ENCODE results near the gene MXRA8.

The MXRA8 gene

DNA sequence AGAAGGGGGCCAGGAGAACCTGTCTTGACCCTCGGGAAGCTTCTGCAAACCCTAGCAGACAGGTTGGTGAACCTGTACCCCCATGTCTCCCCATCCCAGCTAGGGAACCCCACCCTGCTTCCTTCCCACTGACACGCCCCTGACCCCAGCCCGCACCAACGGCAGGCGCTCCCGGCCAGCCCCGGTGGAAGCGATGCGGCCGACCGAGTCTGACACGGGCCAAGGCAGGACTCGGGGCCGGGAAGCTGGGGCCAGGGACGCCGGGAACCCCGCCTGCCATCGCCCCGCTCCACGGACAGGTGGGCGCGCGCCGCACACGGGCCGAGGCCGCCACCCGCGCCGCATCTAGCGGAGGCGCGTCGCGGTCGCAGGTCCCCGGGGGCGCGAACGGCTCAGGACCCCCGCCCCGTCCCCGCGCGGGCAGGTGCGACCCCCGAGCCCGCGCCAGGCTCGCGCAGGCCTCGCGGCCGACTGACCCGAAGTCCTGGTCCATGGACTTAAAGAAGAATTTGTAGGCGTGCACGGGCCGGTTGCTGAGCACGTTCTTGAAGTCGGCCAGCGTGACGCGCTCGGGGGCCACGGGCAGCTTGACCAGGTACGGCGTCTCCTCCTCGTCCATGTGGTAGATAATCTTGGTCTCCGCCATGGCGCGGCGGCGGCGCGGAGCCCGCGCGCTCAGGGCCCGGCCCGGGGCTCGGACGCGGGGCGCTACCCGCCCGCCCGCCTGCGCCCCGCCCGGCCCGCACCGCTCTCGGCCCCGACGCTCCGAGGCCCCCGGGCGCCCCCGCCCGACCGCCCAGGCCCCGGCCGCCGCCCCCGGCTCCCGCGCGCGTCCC lies 9.7 kb downstream of the MXRA8 start:
- no peak for DNase-seq

DNA sequence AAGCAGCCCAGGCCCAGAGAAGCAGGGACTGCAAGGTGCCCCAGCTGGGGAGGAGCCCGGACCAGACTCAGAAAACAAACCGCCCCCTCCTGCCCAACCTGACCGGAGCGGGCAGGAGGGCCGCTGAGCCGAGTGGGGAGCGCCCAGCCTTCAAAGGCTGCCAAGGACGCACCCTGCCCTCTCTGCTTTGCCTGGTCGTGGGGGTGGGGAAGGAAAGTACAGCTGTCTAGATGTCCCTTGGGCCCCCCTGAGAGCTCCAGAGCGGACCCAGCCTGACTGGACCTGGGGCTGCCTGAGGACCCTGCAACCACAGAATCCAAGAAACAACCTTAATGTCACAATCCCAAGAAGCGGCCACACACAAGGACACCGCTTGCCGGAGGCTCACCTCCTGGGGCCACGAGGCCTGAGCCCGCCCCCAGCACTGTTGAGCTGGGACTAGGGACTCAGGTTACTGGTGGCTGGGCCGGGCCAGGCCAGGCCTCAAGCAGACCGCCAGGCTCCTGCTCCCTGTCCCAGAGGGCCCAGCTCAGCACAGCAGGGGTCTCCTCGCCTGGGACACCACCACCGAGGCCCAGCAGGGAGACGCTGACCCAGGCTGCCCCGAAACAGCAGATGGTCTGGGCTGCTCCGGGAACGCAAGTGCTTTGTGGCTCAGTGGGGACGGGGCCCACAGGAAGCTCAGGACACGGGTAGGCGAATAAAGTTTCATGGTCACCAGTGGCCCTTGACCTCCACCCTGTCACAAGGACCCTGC lies 10.5 kb downstream of the MXRA8 start:
- no peak for DNase-seq

DNA sequence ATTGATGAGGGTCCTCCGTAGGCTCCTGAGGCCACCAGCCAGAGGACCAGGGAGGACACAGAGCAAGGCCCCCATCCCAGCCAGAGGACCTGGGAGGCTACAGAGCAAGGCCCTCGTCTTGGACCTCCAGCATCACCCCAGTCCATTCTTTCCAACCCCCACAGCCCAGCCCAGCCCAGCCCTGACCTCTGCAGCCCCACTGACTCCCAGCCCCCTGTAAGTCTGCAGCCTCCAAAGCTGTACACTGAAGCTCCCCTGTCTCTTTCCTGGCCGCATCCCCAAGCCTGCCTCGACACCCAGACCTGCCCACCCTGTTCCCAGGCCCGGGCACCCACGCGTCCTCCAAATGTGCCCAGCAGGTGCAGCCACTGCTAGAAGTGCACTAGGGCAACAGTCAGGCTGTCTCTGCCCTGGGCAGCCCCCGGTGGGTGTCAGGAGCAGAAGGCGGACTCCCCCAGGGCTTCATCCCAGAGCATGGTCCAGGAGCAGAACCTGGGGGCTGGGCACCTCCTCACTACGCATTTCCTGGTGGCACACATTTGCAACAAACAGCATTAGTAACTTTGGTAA lies 11.2 kb downstream of the MXRA8 start:
- DNase-seq = no peak

DNA sequence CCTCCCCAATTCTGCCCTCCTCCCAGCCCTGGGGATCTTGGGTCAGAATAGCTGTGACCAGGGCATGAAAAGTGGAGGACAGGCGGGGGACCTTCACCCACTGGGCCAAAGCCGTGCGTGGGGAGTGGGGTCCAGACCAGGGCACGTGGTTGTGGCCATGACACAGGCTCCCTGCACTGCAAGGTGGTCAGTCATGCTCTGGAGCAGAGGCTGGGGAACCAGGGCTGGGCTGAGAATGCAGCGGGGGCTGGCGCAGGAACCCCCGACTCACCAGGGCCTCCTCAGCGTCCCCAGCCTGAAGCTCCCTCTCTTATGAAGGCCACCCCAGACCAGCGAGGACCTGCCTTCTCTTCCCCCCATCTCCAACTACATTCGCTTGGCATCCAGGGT lies 11.9 kb downstream of the MXRA8 start:
- DNase-seq = no peak

DNA sequence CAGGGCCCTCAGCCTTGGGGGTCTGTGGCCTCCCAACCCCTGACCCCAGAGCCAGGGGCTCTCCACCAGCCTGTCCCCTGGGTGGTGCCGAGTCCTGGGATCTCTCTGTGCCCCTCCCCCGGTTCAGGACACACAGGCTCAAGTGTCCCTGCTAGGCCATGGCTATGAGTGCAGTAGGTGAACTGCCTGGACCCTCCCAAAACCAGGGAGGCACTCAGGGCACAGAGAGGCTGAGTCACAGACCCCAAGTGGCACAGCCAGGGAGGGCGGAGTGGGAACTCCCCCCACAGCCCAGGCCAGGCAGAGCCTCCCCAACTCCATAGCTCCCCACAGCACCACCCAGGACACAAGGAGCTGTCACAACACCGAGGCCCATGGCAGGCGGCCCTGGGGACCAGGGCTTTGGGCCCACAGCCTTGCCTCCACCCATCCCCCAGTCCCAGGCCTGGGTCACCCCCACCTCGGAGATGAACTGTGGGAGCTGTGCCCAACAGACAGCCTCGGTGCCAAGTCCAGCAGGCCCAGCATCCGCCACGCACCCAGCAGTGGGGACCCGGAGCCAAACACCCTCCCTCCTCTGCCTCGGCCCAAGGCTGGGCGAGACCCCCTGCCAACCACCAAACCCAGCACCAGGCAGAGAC lies 12.4 kb downstream of the MXRA8 start:
- DNase-seq = no peak

DNA sequence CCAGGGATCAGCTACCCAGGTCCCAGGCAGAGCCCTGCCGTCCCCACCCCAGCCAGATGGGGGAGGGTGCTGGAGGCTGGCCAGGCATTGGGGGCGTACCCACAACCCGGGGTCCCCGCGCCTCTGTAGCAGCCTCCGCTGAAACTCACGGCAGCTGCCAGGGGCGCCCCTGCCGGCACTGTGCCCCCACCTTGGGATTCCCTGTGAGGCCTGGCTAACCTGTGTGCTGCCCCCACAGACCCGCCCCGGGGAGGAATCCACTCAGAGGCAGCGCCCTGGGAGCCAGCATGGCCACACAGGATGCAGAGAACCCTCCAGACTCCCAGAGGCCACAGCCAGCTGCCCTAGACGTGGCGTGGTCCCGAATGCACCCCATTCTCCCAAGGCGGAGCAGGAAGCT lies 13.0 kb downstream of the MXRA8 start:
- no peak for DNase-seq

DNA sequence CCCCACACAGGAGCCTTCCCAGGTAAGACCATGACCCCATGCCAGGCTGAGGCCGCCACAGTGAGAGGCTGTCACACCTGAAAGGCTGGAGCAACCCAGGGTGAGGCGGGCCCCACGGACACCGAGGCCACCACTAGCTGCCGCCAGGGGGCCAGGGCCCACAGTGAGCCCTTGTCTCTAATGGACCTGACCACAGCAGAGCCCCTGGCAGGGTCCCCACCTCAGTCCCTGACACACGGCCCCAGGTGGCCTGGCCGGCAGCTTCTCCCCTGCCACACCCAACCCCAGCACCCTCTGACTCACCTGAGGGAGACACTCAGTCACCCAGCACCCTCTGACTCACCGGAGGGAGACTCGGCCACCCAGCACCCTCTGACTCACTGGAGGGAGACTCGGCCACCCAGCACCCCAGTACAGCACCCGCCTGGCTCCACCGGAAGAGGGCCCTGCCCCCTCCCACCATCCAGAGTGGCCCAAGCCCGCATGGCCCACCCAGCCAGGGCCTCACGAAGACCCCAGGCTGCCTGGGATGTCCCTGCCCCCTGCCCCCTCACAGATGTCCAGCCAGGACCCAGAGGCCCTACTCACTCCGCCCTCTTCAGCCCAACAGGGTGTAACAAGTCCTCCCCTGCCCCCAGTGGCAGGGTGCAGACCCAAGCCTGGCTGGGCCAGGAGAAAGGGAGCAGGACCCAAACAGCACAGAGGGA lies 13.5 kb downstream of the MXRA8 start:
- no peak for DNase-seq

DNA sequence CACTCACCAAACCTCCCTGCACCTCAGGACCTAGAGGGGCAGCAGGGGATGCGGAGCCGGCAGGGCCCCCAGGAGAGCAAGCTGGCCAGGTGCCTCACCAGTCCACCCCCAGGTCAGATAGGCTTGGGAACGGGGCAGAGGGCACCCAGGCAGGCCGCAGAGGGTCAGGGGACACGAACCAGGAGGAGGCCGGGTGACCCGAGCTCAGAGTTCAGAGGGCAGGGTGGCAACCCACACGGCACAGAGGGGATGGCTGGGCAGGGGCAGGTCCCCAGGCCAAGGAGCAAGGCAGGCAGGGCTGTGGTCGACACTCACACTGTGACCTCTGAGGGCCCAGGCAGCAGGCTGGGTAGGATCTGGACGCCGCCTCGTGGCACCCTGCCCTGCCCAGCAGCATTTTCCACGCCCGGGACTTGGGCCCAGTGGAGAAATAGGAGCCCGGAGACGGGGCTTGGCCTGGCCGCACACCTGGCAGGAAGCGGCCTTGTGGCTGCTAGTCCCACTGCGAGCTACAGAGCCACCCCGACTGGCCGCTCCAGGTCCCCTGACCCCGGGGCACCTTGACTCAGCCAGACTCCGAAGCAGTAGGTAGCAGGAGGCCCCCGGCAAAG lies 14.4 kb downstream of the MXRA8 start:
- DNase-seq = no peak

DNA sequence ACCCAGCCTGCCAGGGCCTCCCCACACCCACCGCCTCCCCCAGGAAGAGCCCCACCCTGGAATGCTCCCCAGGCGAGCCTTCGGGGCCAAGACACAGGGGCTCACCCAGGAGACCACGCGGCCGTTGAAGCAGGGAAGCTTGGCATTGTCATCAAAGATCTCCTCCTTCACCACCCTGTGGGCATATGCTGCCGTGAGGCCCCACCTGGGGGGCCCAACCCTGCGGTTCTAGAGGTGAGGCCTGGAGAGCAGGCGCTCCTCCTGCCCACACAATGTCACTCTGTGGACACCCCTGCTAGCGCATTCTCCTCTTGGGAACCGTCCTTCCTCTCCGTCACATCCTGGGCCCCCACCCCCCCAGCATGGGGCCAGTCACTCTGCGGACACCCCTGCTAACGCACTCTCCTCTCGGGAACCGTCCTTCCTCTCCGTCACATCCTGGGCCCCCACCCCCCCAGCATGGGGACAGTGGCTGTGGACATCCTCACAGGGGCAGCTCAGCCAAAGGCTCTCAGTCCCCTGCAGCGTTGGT lies 15.7 kb downstream of the MXRA8 start:
- DNase-seq = no peak

DNA sequence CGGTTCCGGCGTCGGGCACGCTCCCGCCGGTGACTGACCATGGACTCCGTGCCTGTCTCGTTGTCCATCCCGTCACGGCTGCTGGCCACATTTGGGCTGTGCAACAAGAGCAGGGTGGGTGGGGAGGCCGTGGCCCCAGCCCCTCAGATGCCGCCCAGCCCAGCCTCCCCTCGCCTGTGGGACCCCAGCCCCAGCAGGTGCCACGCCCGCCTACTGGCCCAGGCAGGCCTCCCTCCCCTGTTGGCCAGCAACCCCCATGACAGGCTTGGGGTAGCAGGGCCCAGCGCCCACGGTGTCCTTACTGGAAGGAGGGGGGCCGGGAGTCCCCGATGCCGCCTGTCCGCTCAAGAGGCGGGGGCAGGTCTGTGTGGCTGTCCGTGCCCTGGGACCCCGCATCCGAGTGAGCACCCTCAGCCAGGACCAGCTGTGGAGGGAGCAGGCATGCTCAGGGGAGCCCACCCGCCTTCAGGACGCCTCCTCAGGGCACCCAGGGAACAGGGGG lies 16.2 kb downstream of the MXRA8 start:
- no peak for DNase-seq

DNA sequence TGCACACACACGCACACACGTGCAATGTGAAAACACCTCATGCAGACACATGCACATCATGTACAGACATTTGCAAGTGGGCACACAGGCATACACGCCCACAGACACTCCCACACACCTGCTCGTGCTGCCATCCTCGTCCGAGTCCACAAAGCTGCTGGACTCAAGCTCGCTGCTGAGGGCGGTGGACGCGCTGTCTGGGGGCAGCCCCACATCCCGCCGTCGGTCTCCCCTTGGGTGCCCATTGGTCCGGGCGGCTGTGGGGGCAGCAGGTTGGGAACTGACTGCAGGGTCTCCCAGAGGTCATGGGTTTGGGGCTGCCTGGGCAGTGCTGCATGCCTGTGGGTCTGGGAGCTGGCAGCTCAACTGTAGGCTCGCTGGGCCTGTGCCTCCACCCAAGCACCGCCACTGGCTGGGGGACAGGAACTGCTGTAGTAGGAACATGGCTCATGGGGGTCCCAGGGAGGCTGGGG lies 16.8 kb downstream of the MXRA8 start:
- no peak for DNase-seq

DNA sequence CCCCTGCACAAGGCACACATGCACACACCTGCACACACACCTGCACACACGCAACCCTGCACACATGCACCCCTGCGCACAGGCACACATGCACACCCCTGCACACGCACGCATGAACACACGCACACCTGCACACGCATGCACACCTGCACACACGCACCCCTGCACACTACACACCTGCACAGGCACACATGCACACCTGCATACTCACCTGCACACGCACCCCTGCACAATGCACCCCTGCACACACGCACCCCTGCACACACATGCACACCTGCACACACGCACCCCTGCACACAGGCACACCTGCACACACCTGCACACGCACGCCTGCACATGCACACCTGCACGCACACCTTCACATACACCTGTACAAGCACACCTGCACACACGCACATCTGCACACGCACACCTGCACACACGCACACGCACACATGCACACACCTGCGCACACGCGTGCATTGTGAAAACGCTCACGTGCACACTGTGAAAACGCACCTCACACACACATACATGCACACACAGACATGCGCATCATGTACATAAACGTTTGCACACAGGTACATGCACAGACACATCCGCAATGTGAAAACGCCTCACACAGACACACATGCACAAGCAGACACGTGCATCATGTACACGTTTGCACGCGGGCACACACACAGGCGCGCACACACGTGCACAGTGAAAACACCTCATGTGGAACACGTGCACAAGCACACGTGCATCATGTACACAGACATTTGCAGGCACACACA lies 17.4 kb downstream of the MXRA8 start:
- no peak for DNase-seq

DNA sequence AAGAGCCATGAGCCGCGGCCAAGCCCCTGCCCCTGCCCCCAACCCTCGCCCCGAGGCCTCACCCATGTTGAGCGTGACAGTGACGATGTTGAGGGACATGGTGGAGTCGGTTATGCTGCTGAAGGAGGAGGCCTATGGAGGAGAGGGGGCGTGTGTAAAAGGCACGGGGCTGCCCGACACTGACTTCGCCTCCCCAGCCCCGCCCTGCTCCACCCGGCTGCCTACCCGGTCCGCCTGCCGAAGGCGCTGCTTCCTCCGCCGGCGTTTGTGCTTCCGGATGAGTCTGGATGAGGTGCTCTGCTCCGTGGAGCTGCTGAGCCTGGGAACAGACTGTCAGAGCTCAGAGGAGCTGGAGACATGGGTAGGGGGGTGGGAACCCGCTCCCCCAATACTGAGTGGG lies 18.2 kb downstream of the MXRA8 start:
- no peak for DNase-seq

DNA sequence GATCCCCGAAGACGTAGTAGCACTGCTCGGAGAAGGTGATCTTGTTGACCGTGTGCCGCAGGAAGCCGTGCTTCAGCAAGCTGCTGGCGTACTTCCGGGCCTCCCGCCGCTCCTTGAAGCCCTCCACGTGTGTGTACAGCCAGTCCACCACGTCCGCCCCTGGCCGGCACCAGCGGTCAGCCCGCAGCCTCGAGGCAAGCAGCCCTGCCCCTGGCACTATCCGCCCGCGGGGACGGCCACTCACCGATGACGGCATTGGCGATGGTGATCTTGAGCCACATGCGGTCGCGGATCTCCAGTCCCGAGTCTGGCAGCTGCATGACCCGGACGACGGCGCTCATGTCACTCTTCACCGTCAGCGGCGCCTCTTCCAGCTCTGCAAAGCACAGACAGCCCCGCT lies 20.1 kb downstream of the MXRA8 start:
- no peak for DNase-seq

DNA sequence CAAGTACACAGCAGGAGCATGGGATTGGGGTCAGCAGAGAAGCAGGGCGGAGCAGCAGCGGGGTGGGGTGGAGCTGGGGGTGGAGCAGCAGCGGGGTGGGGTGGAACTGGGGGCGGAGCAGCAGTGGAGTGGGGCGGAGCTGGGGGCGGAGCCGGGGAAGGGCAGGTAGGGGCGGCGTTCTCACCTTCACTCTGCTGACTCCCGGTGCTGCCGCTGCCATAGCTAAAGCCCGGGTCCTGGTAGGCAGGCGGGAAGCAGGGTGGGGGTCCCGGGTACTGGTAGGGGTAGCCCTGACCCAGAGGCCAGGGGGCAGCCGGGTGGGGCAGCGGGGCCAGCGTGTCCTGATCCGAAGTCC lies 20.6 kb downstream of the MXRA8 start:
- DNase-seq = no peak

DNA sequence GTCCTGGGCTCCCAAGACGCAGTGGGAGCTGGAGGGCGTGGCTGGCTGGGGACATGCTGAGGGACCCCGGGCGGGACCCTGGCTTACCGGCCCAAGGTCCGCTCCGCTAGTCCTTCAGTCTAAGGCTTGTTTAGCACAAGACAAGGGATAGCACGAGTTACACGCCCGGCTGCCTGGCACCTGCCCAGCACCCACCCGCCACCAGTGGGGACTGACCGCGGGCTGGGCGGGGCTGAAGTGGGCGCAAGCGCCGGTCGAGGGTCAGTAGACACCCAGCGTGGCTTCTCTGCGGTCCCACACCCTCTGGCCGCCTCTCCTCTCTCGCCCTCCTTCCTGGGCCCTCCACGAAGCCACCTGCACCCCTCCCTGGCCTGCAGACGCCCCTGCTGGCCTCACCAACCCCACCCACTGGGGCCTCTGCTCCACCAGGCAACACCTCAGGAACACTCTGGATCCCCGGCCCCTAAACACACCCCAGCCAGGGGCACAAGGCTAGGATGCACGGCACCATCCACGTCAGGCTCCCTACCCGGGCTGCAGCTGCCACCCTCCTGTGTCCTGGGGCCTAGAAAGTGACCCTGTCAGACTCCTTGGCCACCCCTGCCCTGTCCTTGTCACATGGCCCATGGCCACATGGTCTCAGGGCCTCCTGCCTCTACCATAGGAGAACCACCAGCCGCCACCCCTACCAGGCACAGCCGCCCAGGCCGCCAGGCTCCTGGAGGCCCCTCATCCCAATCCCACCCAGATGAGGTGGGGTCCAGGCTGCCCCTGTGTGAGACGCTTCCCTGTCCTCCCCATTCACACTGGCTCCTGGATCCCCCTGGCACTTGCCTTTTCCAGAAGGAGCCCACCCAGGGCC lies 21.2 kb downstream of the MXRA8 start:
- DNase-seq = no peak

DNA sequence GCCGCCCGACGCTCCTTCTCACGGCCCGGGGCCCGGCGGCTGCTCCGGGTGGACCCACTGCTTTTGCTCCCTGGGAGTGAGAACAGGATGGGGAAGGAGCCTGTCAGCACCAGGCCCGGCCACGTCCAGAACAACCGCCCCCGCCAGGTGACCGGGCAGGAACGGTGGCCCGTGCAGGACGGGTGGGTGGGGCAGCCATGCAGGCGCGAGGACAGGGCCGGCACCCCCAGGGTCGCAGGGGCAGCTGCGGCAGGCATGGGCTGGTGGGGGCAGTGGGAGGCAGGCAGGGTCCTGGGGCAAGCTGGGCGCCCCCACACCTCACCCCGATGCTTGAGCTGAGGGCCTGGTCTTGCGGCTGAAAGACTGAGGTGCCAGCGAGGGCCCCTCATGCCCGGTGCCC lies 21.9 kb downstream of the MXRA8 start:
- no peak for DNase-seq

DNA sequence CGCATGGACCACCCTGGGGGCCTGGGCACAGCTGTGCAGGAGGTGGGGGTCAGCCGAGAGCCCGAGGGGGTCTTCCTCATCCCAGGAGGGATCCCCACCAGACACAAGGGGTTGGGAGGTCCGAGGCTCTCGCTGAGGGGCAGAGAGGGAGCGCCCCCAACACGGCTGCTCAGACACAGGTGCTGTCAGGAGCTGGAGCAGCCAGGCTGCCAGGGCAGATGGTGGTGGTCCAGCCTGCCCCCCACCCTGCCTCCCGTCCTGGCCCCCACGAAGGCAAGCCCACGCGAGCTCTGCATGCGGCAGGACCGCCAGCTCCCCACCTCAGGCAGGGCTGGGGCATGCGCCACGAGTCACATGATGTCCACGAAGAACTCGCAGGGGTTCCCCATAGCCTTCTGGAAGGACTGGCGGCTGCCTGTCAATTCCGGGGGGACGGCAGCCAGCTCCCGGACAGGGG lies 22.5 kb downstream of the MXRA8 start:
- no peak for DNase-seq

DNA sequence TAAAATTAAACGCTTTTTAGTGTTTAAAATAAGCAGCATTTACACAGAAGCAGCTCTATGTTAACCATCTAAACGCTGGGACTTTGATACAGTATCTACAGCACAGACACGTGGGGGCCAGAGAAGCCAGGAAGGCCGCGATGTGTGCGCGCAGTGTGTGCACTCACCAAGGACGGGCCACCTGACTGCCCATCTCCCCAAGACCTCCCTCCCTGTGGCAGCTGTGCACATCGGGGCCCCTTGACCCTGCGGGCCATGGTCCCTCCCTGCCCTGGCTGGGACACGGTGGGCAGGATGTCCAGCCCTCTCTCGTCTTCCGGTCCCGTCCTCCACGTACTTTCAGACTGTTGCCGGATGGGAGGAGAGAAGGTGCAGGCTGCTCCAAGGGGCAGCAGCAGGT lies 23.1 kb downstream of the MXRA8 start:
- no peak for DNase-seq

DNA sequence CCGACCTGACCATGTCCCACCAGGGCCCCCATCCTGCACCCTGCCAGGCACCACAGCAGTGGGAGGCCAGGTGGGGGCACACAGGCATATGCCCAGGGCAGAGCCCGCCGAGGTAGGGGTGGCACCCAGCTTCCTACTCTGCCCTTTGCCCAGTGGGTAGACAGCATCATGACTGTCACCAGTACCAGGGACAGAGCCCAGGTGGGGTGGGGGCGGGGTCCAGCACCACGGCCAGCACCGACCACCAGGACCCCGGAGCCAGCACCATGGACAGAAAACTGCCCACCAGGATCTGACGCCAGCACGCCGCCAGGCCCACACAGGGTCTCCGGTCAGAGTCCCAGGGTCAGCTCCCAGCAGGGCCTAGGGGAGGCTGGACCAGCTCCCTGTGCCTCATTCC lies 23.5 kb downstream of the MXRA8 start:
- no peak for DNase-seq
